BJ (cell line): ENCODE data around the gene C1orf174. TPM values are rescaled to one million over a fixed set of nuclear protein-coding genes. Genes with fewer than 3 reads are reported as not detected.

Source experiments
- CTCF ChIA-PET: fragments of 350-600 bp; formaldehyde crosslinking; extraction: SDS; loops from one replicate; lab custom pipeline; 2021; ENCODE audit warnings: antibody characterized with exemption, inconsistent platforms; lab: Yijun Ruan, JAX
- POLR2A ChIA-PET: fragments of 300-600 bp; sonication (Branson Sonifier 250); formaldehyde crosslinking; extraction: SDS; loops from one replicate; lab custom pipeline; 2021; ENCODE audit warnings: antibody characterized with exemption; lab: Charles Lee
- DNase-seq: peaks from one replicate; pipeline ENCODE4 v3.0.0-alpha.2; 2011; ENCODE audit warnings: low read depth
- H3K27me3 ChIP-seq: 2 replicates; pipeline ENCODE4 v1.6.0; 2011; ENCODE audit warnings: low read length; ENCODE audit not compliant: control insufficient read depth, insufficient read depth
- H3K36me3 ChIP-seq: 2 replicates; pipeline ENCODE4 v1.5.1; 2011; ENCODE audit warnings: low read length; ENCODE audit not compliant: control insufficient read depth, insufficient read depth
- H3K4me3 ChIP-seq: 2 replicates; pipeline ENCODE4 v1.5.1; 2011; ENCODE audit warnings: low read depth, mild to moderate bottlenecking, control low read depth, low read length
- polyA plus RNA-seq: library from polyadenylated mRNA; depleted of rRNA; stranded (reverse); fragments of >200 nt; gene quantifications from 2 replicates; pipeline ENCODE4 v1.2.3, GENCODE V29; 2011
- TF ChIP-seq, protein P1 (sequence below): IDR thresholded peaks from 2 replicates; pipeline ENCODE4 v1.5.1; 2011; ENCODE audit warnings: low read depth, mild to moderate bottlenecking, control low read depth, inconsistent platforms, low read length, moderate library complexity; ENCODE audit not compliant: insufficient read depth

C1orf174 gene
- polyA plus RNA-seq, 1 experiment, result 33.8 TPM

DNA sequence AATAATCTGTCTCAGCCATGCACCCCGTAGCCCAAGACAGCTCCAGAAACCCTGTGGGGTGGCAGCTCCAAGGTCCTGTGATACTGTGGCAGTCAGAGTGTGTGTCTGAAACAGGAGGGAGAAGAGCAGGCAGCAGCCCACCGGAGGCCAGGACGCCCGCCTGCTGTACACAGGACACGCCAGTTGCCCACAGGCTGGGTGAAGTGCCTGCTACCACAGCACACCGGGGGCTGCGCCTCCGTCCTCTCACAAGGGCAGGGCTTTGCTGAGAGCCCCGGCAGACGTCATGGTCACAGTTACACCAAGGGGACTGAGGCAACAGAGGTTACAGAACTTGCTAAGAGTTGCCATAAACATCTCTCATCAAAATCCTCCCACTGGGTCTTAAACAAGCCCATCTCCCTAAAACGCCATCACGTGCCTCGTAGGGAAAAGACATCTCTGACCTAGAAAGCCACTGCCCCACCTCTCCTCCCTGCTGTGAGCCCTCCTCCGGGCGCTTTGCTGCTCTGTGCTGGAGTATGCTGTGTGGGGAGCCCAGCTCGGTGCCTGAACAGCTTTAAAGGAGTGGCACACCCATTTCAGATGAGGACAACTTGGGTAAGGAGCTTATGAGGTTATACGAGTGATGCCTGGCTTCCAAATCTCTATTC is 5.3 kb downstream of the C1orf174 start:
- CTCF ChIA-PET, result no interaction called here
- POLR2A ChIA-PET, result no interaction called here
- DNase-seq, result no peak
- TF ChIP-seq, protein P1, sequence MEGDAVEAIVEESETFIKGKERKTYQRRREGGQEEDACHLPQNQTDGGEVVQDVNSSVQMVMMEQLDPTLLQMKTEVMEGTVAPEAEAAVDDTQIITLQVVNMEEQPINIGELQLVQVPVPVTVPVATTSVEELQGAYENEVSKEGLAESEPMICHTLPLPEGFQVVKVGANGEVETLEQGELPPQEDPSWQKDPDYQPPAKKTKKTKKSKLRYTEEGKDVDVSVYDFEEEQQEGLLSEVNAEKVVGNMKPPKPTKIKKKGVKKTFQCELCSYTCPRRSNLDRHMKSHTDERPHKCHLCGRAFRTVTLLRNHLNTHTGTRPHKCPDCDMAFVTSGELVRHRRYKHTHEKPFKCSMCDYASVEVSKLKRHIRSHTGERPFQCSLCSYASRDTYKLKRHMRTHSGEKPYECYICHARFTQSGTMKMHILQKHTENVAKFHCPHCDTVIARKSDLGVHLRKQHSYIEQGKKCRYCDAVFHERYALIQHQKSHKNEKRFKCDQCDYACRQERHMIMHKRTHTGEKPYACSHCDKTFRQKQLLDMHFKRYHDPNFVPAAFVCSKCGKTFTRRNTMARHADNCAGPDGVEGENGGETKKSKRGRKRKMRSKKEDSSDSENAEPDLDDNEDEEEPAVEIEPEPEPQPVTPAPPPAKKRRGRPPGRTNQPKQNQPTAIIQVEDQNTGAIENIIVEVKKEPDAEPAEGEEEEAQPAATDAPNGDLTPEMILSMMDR, result no peak
- peaks cover 11% of the 10 kb centered on the region for H3K36me3 ChIP-seq
- no peak overlapping the region for H3K4me3 ChIP-seq
- no peaks in the 10 kb centered on the region for H3K27me3 ChIP-seq

DNA sequence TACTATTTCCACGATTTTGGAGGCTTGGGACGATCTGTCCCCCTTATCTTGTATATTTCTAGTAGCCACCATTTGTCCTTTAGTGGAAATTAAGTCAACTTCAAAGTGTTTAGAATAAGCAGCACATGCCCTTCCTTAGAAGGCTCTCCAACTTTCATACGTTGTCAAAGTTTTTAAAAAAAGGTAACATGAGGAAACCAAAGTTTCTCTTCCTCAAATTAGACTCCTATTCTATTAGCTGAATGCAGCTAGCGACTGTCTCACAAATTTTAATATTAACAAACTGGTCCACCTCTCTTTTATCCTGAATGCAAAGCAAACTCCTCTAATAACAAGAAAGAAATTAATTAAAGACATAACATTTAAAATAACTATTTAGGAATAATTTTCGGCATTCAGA is 6.9 kb downstream of the C1orf174 start:
- ChIA-PET CTCF (no interaction called here), POLR2A (no interaction called here)
- DNase-seq, result no peak
- TF ChIP-seq, protein P1, result no peak
- H3K36me3 ChIP-seq, result peaks cover 13% of the 10 kb centered on the region
- no peaks in the 10 kb centered on the region for H3K27me3 ChIP-seq
- no peak overlapping the region for H3K4me3 ChIP-seq

DNA sequence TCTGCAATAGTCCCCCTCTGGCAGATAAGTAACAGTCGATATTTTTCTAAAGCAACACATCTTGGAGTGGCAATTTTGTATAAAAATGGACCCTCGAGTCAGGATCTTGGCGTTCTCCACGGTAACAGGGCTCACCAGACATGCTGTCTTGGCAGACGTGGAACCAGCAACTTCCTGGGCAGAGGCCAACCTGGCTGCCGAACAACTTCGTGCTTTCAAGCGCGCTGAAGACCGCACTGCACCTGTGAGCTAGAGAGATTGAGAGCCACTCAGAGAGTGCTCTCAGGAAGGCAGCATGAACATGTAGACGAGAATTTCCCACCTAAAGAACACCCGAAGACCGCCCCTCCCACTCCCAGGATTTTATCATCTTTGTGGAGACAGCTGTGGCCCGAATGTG is 7.3 kb downstream of the C1orf174 start:
- POLR2A ChIA-PET, result no interaction called here
- CTCF ChIA-PET, result no interaction called here
- no peaks in the 10 kb centered on the region for H3K27me3 ChIP-seq
- DNase-seq, result no peak
- H3K4me3 ChIP-seq, result no peak overlapping the region
- H3K36me3 ChIP-seq, result peaks cover 14% of the 10 kb centered on the region
- TF ChIP-seq, protein P1, result no peak

DNA sequence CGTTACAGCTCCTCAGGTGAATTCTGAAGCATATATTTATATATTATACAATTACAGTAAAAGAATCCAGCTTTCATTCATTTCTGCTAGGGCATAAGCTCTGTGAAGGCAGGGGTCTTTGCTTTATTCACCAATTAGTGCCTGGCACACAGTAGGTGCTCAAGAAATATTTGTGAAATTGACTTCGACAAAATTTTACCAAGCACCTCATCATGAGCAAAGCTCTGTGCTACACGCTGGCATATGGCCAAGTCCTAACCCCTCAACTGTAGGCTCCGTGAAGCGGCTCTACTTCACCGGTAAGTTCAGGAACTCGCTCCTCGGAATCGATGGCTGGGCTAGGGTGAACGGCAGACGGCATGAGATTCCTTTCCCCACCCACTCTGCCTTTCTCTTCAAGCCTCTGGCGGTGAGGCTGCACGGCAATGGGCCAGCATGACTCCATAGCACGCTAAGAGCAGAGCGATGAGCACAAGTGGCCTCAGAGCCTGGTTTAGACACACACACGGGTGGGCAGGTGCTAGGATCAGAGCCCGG is 8.7 kb downstream of the C1orf174 start:
- ChIA-PET CTCF (no interaction called here), POLR2A (no interaction called here)
- no peak for DNase-seq
- H3K4me3 ChIP-seq, result no peak overlapping the region
- no peaks in the 10 kb centered on the region for H3K27me3 ChIP-seq
- TF ChIP-seq, protein P1, result no peak
- peaks cover 20% of the 10 kb centered on the region for H3K36me3 ChIP-seq

DNA sequence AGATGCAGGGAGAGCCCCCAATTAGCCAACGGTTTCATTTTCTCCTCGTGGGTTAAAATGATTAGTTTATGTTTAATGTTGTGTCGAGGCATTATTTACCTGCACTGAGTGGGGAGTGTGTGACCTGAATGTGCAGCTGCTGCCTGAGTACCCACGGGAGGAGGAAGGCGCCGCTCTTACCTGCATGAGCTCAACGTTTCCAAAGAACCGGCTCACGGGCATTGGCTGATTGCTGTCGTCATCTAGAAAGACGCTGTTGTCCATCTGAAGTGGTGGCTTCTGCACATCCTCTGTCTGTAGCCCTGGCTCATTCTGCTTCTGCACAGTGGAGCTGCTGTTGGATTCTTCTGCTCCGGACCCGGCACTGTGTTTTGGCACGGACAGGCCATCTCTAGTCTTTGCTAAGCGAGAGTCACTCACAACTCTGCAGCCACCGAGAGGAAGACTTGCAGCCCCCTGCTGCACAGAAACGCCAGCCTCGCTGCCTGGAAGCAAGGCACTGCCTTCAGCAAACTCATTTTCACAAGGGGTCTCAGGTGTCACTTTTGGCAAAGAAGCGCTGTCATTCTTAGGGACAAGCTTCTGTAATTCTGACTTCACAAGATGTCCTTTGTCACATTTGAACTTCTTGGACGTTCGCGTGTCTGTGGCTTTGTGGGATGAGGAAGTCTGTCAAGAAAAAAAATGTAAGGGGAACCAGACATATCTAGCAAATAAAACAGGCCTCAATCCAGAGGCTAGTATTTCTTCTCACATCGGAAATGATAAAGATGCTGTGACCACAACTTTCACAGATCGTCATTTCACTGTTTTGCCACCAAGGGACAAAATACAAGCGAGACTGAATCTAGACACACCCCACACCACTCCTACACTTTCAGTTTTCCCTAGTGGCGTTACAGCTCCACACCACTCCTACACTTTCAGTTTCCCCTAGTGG is 9.4 kb downstream of the C1orf174 start:
- no peak for DNase-seq
- ChIA-PET POLR2A (no interaction called here), CTCF (no interaction called here)
- H3K4me3 ChIP-seq, result no peak overlapping the region
- H3K36me3 ChIP-seq, result peaks cover 23% of the 10 kb centered on the region
- TF ChIP-seq, protein P1, result no peak
- no peaks in the 10 kb centered on the region for H3K27me3 ChIP-seq
